ENCODE data around the gene CIZ1. TPM values are rescaled to one million over a fixed set of nuclear protein-coding genes. Genes with fewer than 3 reads are reported as not detected.

Gene CIZ1
- total and polyA plus RNA-seq, 2 of the 13 experiments (the other 11 are each of a cell fraction or from before 2014, with no cell fraction given) = 30.6 to 50.3 TPM

GRCh38 chr9:128117613-128118471 is 73.5 kb downstream of the CIZ1 start (continued):
- TF ChIP-seq EED (CRISPR knock-in tag; IDR thresholded peaks at IDR 0.05) (no peak), LRRFIP1 (CRISPR knock-in tag; conservative IDR thresholded peaks at IDR 0.05) (no peak), NCOA2 (CRISPR knock-in tag; IDR thresholded peaks at IDR 0.05) (peak; percentile 40; the same call in 1 of the 2 replicates), GTF2F1 (IDR thresholded peaks at IDR 0.05; ENCODE audit: low read length) (peak; percentile 44; the same call in 1 of the 2 replicates), BATF2 (CRISPR knock-in tag; IDR thresholded peaks at IDR 0.05) (no peak), ZMYM3 (CRISPR knock-in tag; IDR thresholded peaks at IDR 0.05) (peak; percentile 97), RCOR2 (CRISPR knock-in tag; IDR thresholded peaks at IDR 0.05) (peak; percentile 78), ZNF383 (CRISPR knock-in tag; IDR thresholded peaks at IDR 0.05; ENCODE audit: borderline replicate concordance) (no peak), ZNF34 (CRISPR knock-in tag; IDR thresholded peaks at IDR 0.05; ENCODE audit: borderline replicate concordance) (0 out of 2 replicates have a peak, but pooled peaks have one; percentile 48), TRIM24 (CRISPR knock-in tag; IDR thresholded peaks at IDR 0.05) (no peak), ZFP36L1 (CRISPR knock-in tag; IDR thresholded peaks at IDR 0.05) (no peak), ATF4 (CRISPR knock-in tag; IDR thresholded peaks at IDR 0.05) (peak in 1 of 2 experiments; percentile 24; a peak in 1 of 4 replicates), HINFP (CRISPR knock-in tag; IDR thresholded peaks at IDR 0.05; ENCODE audit: low read depth) (no peak), ZNF292 (CRISPR knock-in tag; IDR thresholded peaks at IDR 0.05; ENCODE audit: borderline replicate concordance, low read depth) (no peak), ZNF724P (CRISPR knock-in tag; IDR thresholded peaks at IDR 0.05; ENCODE audit: borderline replicate concordance) (no peak), ZNF839 (CRISPR knock-in tag; IDR thresholded peaks at IDR 0.05; ENCODE audit: borderline replicate concordance) (no peak), ZNF282 (IDR thresholded peaks at IDR 0.05; ENCODE audit: partially characterized antibody) (no peak), ZNF496 (CRISPR knock-in tag; IDR thresholded peaks at IDR 0.05; ENCODE audit: insufficient replicate concordance) (no peak), SUZ12 (IDR thresholded peaks at IDR 0.05; ENCODE audit: low read depth, low read length) (no peak)

Measured in HepG2 (cell line).